Liver (tissue), 9 donors: Measurements from ENCODE around the gene ZNF331. TPM values are rescaled to one million over a fixed set of nuclear protein-coding genes. Genes with fewer than 3 reads are reported as not detected.

Experiments
- DNase-seq: peaks from one replicate; pipeline ENCODE4 v3.0.0-alpha.2; 2017; ENCODE audit warnings: low spot score
- H3K27ac ChIP-seq, 2 donors: one replicate each; pipeline ENCODE4 v1.7.0; 2013; ENCODE audit warnings: inconsistent platforms in 2 of 2, low read length in 2 of 2, control low read depth in 1 of 2, low read depth in 1 of 2, mild to moderate bottlenecking in 1 of 2
- H3K27me3 ChIP-seq, 4 donors: one replicate each; pipeline versions ENCODE4 v1.6.1 to v1.7.0; 2013; ENCODE audit warnings: low read length in 3 of 4, inconsistent platforms in 1 of 4, mild to moderate bottlenecking in 1 of 4, moderate library complexity in 1 of 4; ENCODE audit not compliant: control insufficient read depth in 4 of 4, insufficient read depth in 4 of 4
- H3K36me3 ChIP-seq, 4 donors: one replicate each; pipeline versions ENCODE4 v1.6.1 to v1.7.0; 2013; ENCODE audit warnings: low read length in 3 of 4, mild to moderate bottlenecking in 3 of 4, low read depth in 1 of 4, moderate library complexity in 1 of 4; ENCODE audit not compliant: control insufficient read depth in 4 of 4, insufficient read depth in 3 of 4
- H3K4me1 ChIP-seq, 4 donors: one replicate each; pipeline versions ENCODE4 v1.6.1 to v1.7.0; 2013; ENCODE audit warnings: low read length in 3 of 4, mild to moderate bottlenecking in 3 of 4, moderate library complexity in 1 of 4; ENCODE audit not compliant: control insufficient read depth in 4 of 4, insufficient read depth in 4 of 4
- H3K4me3 ChIP-seq, 3 donors: one replicate each; pipeline versions ENCODE4 v1.6.1 to v1.7.0; 2013; ENCODE audit warnings: low read length in 3 of 3, control low read depth in 1 of 3, low read depth in 1 of 3, mild to moderate bottlenecking in 1 of 3
- H3K9ac ChIP-seq, 2 donors: one replicate each; pipeline ENCODE4 v1.7.0; 2013; ENCODE audit warnings: low read length in 2 of 2, mild to moderate bottlenecking in 2 of 2, moderate library complexity in 2 of 2, control low read depth in 1 of 2, low read depth in 1 of 2
- H3K9me3 ChIP-seq, 4 donors: one replicate each; pipeline versions ENCODE4 v1.6.1 to v1.7.0; 2013; ENCODE audit warnings: low read length in 3 of 4; ENCODE audit not compliant: control insufficient read depth in 4 of 4
- FOXA1 ChIP-seq: IDR thresholded peaks from 2 replicates; pipeline ENCODE4 v1.6.1; 2016; ENCODE audit warnings: antibody characterized with exemption
- FOXA2 ChIP-seq: IDR thresholded peaks from 2 replicates; pipeline ENCODE4 v1.6.1; 2016; ENCODE audit warnings: antibody characterized with exemption
- GABPA ChIP-seq, 2 donors: IDR thresholded peaks in 1 of 2; conservative IDR thresholded peaks in 1 of 2; 2 replicates each; pipeline ENCODE4 v1.6.1; 2016; ENCODE audit warnings: antibody characterized with exemption in 2 of 2, mild to moderate bottlenecking in 1 of 2, moderate library complexity in 1 of 2
- HNF4A ChIP-seq, 2 donors: conservative IDR thresholded peaks; 2 replicates each; pipeline ENCODE4 v1.6.1; 2016; ENCODE audit warnings: antibody characterized with exemption in 2 of 2, mild to moderate bottlenecking in 2 of 2
- HNF4G ChIP-seq: IDR thresholded peaks from 2 replicates; pipeline ENCODE4 v1.6.1; 2016; ENCODE audit warnings: antibody characterized with exemption
- MAX ChIP-seq: IDR thresholded peaks from 2 replicates; pipeline ENCODE4 v1.6.1; 2016; ENCODE audit warnings: antibody characterized with exemption
- NR2F2 ChIP-seq: IDR thresholded peaks from 2 replicates; pipeline ENCODE4 v1.6.1; 2016; ENCODE audit warnings: antibody characterized with exemption
- REST ChIP-seq: IDR thresholded peaks from 2 replicates; pipeline ENCODE4 v1.6.1; 2016; ENCODE audit warnings: antibody characterized with exemption, mild to moderate bottlenecking
- RXRA ChIP-seq, 2 donors: IDR thresholded peaks; 2 replicates each; pipeline ENCODE4 v1.6.1; 2017 to 2018; ENCODE audit warnings: antibody characterized with exemption in 2 of 2, mild to moderate bottlenecking in 1 of 2
- SP1 ChIP-seq: IDR thresholded peaks from 2 replicates; pipeline ENCODE4 v1.6.1; 2018; ENCODE audit warnings: antibody characterized with exemption, mild to moderate bottlenecking
- TAF1 ChIP-seq: conservative IDR thresholded peaks from 2 replicates; pipeline ENCODE4 v1.6.1; 2016; ENCODE audit warnings: antibody characterized with exemption, mild to moderate bottlenecking
- ZBTB33 ChIP-seq: IDR thresholded peaks from 2 replicates; pipeline ENCODE4 v1.6.1; 2016; ENCODE audit warnings: antibody characterized with exemption
- WGBS: extraction: QIAGEN DNeasy Blood & Tissue Kit; methylation state at CpG from one replicate; pipeline ENCODE4 v1.1.7; 2013; 5-methylcytosine and 5-hydroxymethylcytosine counted together
- polyA plus RNA-seq, 2 donors: library from polyadenylated mRNA; stranded (reverse) in 1 of 2; unstranded in 1 of 2; fragments of 200-250 nt in 1 of 2; fragments of >200 nt in 1 of 2; fragmentation: Nextera tagmentation in 1 of 2; extraction: Ambion mirVana in 1 of 2; gene quantifications; one replicate each; pipeline versions ENCODE4 v1.2.1 to v1.2.3, GENCODE V29; 2013 to 2015
- total RNA-seq, 2 donors: library from RNA; depleted of rRNA; stranded (reverse); fragments of >200 nt; gene quantifications; one replicate each; pipeline ENCODE4 v1.2.3, GENCODE V29; 2014
- TF ChIP-seq, protein P1 (sequence below): IDR thresholded peaks from 2 replicates; pipeline ENCODE4 v1.6.1; 2016; ENCODE audit warnings: antibody characterized with exemption
- TF ChIP-seq, protein P2 (sequence below): fragments of 150-350 bp; IDR thresholded peaks from 2 replicates; pipeline ENCODE4 v1.5.1; 2017; ENCODE audit warnings: improper control_type of control experiment, low read depth, low read length; ENCODE audit not compliant: missing input control
- donor health status: healthy.
- donor health status: healthy.
- donor health status: healthy.
- donor health status: healthy.
- donor health status: healthy.

ZNF331 gene
- total and polyA plus RNA-seq, 4 donors = 2.8 to 9.7 (median 5.7) TPM

- Histone ChIP-seq H3K9ac (no peak overlapping the region), H3K36me3 (peaks cover 0 to 2% (median under 1%) of the 10 kb centered on the region in 4 donors), H3K27me3 (no peaks in the 10 kb centered on the region), H3K27ac (no peak overlapping the region), H3K9me3 (peaks cover 0 to 3% (median under 1%) of the 10 kb centered on the region in 4 donors), H3K4me3 (no peak overlapping the region), H3K4me1 (peaks cover 0 to 2% (median 0%) of the 10 kb centered on the region in 4 donors)
- TF ChIP-seq HNF4G = no peak
- TF ChIP-seq HNF4A (conservative IDR thresholded peaks at IDR 0.05) = no peak
- no peak for TF ChIP-seq MAX
- TF ChIP-seq, protein P1, sequence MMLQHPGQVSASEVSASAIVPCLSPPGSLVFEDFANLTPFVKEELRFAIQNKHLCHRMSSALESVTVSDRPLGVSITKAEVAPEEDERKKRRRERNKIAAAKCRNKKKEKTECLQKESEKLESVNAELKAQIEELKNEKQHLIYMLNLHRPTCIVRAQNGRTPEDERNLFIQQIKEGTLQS = no peak
- no peak for TF ChIP-seq GABPA (IDR thresholded peaks at IDR 0.05 in 1 of 2, conservative IDR thresholded peaks at IDR 0.05 in 1 of 2)
- no peak for TF ChIP-seq ZBTB33
- TF ChIP-seq REST = no peak
- TF ChIP-seq, protein P2, sequence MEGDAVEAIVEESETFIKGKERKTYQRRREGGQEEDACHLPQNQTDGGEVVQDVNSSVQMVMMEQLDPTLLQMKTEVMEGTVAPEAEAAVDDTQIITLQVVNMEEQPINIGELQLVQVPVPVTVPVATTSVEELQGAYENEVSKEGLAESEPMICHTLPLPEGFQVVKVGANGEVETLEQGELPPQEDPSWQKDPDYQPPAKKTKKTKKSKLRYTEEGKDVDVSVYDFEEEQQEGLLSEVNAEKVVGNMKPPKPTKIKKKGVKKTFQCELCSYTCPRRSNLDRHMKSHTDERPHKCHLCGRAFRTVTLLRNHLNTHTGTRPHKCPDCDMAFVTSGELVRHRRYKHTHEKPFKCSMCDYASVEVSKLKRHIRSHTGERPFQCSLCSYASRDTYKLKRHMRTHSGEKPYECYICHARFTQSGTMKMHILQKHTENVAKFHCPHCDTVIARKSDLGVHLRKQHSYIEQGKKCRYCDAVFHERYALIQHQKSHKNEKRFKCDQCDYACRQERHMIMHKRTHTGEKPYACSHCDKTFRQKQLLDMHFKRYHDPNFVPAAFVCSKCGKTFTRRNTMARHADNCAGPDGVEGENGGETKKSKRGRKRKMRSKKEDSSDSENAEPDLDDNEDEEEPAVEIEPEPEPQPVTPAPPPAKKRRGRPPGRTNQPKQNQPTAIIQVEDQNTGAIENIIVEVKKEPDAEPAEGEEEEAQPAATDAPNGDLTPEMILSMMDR = no peak
- no peak for TF ChIP-seq SP1
- TF ChIP-seq RXRA (IDR thresholded peaks at IDR 0.05) = no peak
- no peak for TF ChIP-seq FOXA1
- 69% methylated on average over 4 of the region's 4 CpGs for WGBS
- DNase-seq = no peak
Observed at GRCh38 chr19:53540091-53540490, 2.1 kb downstream of the ZNF331 start.

DNA sequence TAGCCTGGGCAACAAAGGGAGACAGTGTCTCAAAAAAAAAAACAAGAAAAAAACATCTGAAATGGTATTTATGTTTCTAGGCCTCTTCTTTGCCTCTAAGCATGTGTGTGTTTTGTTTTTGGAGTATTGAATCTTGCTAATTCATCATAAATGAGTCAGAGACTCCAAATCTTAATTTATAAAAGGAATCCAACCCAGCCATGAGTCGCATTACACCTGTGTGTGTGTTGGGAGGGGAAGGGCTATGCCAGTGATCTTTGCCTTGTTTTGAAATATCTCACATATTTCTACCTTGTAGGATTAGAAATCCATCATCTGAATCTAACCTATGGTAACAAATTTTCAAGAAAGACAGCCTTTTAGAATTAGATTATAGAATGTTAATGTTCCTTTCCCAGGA is 4.0 kb downstream of the ZNF331 start:
- peaks cover 0 to 2% (median 0%) of the 10 kb centered on the region in 4 donors for H3K4me1 ChIP-seq
- peaks cover 0 to 2% (median under 1%) of the 10 kb centered on the region in 4 donors for H3K36me3 ChIP-seq
- H3K9me3 ChIP-seq = peaks cover 0 to 3% (median under 1%) of the 10 kb centered on the region in 4 donors
- H3K27me3 ChIP-seq = no peaks in the 10 kb centered on the region
- H3K27ac ChIP-seq = no peak overlapping the region
- WGBS = 87% methylated on average over 1 of the region's 1 CpG
- H3K9ac ChIP-seq = no peak overlapping the region
- no peak overlapping the region for H3K4me3 ChIP-seq
- no peak for DNase-seq
- TF ChIP-seq FOXA1 (no peak), TAF1 (no peak), FOXA2 (no peak), NR2F2 (no peak), MAX (no peak)
- TF ChIP-seq, protein P1 = no peak
